HEK293 (cell line): ENCODE results near the gene GNPDA2.

Experiments used
- CTCF ChIA-PET: fragments of 350-600 bp; formaldehyde crosslinking; extraction: SDS; loops from one replicate; lab custom pipeline; 2021; ENCODE audit warnings: antibody characterized with exemption; lab: Yijun Ruan, JAX
- POLR2A ChIA-PET: fragments of 300-600 bp; formaldehyde crosslinking; extraction: SDS; loops from one replicate; lab custom pipeline; 2020; ENCODE audit warnings: antibody characterized with exemption, inconsistent platforms; lab: Yijun Ruan, JAX
- H3K27ac ChIP-seq: fragments of 200-500 bp; sonication (Bioruptor generic); 2 replicates; pipeline ENCODE4 v1.5.1; 2014; ENCODE audit warnings: low read depth, low read length, control low read depth, inconsistent platforms; ENCODE audit errors: extremely low read depth
- H3K36me3 ChIP-seq, 2 experiments: fragments of 200-500 bp in 1 of 2; sonication (Bioruptor generic) in 1 of 2; 1 replicate in 1 of 2; 2 replicates in 1 of 2; pipeline ENCODE4 v1.5.1; 2014 to 2017; ENCODE audit warnings: inconsistent platforms in 2 of 2, low read length in 2 of 2; ENCODE audit not compliant: control insufficient read depth in 2 of 2, insufficient read depth in 1 of 2
- H3K4me1 ChIP-seq: fragments of 200-500 bp; sonication (Bioruptor generic); 2 replicates; pipeline ENCODE4 v1.5.1; 2014; ENCODE audit warnings: mild to moderate bottlenecking, low read length, inconsistent platforms; ENCODE audit not compliant: control insufficient read depth, insufficient read depth
- H3K4me3 ChIP-seq: 2 replicates; pipeline ENCODE4 v1.5.1; 2011; ENCODE audit warnings: low read depth, mild to moderate bottlenecking, control low read depth, low read length, moderate library complexity
- H3K9me3 ChIP-seq: fragments of 200-500 bp; sonication (Bioruptor generic); 2 replicates; pipeline ENCODE4 v1.5.1; 2014; ENCODE audit warnings: low read depth, low read length, inconsistent platforms; ENCODE audit not compliant: control insufficient read depth, insufficient read depth
- MYNN ChIP-seq: fragments of 450-650 bp; formaldehyde crosslinking; IDR thresholded peaks from 2 replicates; pipeline ENCODE4 v1.5.1; 2016; ENCODE audit warnings: missing biosample characterization, missing genetic modification characterization, borderline replicate concordance
- OSR2 ChIP-seq: fragments of 450-650 bp; formaldehyde crosslinking; IDR thresholded peaks from 2 replicates; pipeline ENCODE4 v1.5.1; 2016; ENCODE audit warnings: missing biosample characterization, missing genetic modification characterization
- OVOL3 ChIP-seq: fragments of 450-650 bp; formaldehyde crosslinking; IDR thresholded peaks from 2 replicates; pipeline ENCODE4 v1.5.1; 2016; ENCODE audit warnings: missing biosample characterization, missing genetic modification characterization
- REPIN1 ChIP-seq: fragments of 450-650 bp; formaldehyde crosslinking; IDR thresholded peaks from 2 replicates; pipeline ENCODE4 v1.5.1; 2017; ENCODE audit warnings: missing biosample characterization, missing genetic modification characterization, low read depth
- WT1 ChIP-seq: fragments of 450-650 bp; formaldehyde crosslinking; IDR thresholded peaks from 2 replicates; pipeline ENCODE4 v1.5.1; 2016; ENCODE audit warnings: missing biosample characterization, missing genetic modification characterization
- ZFP41 ChIP-seq: fragments of 450-650 bp; formaldehyde crosslinking; IDR thresholded peaks from 2 replicates; pipeline ENCODE4 v1.5.1; 2016; ENCODE audit warnings: missing biosample characterization, missing genetic modification characterization, borderline replicate concordance
- ZNF10 ChIP-seq: fragments of 450-650 bp; formaldehyde crosslinking; IDR thresholded peaks from 2 replicates; pipeline ENCODE4 v1.5.1; 2017; ENCODE audit warnings: missing biosample characterization, missing genetic modification characterization
- ZNF121 ChIP-seq: fragments of 450-650 bp; formaldehyde crosslinking; IDR thresholded peaks from 2 replicates; pipeline ENCODE4 v1.5.1; 2016; ENCODE audit warnings: missing biosample characterization, missing genetic modification characterization
- ZNF311 ChIP-seq: fragments of 450-650 bp; formaldehyde crosslinking; IDR thresholded peaks from 2 replicates; pipeline ENCODE4 v1.5.1; 2017; ENCODE audit warnings: missing biosample characterization, missing genetic modification characterization, borderline replicate concordance
- ZNF426 ChIP-seq: fragments of 450-650 bp; formaldehyde crosslinking; IDR thresholded peaks from 2 replicates; pipeline ENCODE4 v1.5.1; 2017; ENCODE audit warnings: missing biosample characterization, missing genetic modification characterization, mild to moderate bottlenecking, inconsistent platforms, moderate library complexity
- ZNF530 ChIP-seq: fragments of 450-650 bp; formaldehyde crosslinking; IDR thresholded peaks from 2 replicates; pipeline ENCODE4 v1.5.1; 2016; ENCODE audit warnings: low read depth, missing biosample characterization, missing genetic modification characterization
- ZNF596 ChIP-seq: fragments of 450-650 bp; IDR thresholded peaks from 2 replicates; pipeline ENCODE4 v1.5.0; 2018; ENCODE audit warnings: missing biosample characterization, mild to moderate bottlenecking, missing genetic modification characterization, moderate library complexity
- ZNF626 ChIP-seq: fragments of 450-650 bp; sonication (Bioruptor Pico); formaldehyde crosslinking; IDR thresholded peaks from 2 replicates; pipeline ENCODE4 v1.5.1; 2018; ENCODE audit warnings: missing biosample characterization, missing genetic modification characterization, inconsistent platforms
- ZNF791 ChIP-seq: fragments of 450-650 bp; formaldehyde crosslinking; IDR thresholded peaks from 2 replicates; pipeline ENCODE4 v1.5.1; 2016; ENCODE audit warnings: missing biosample characterization, missing genetic modification characterization
- TF ChIP-seq, protein P1 (sequence below): fragments of 450-650 bp; formaldehyde crosslinking; IDR thresholded peaks from 2 replicates; pipeline ENCODE4 v1.5.1; 2016; ENCODE audit warnings: missing biosample characterization, missing genetic modification characterization, borderline replicate concordance
- TF ChIP-seq, protein P2 (sequence below): fragments of 450-650 bp; formaldehyde crosslinking; IDR thresholded peaks from 2 replicates; pipeline ENCODE4 v1.5.1; 2017; ENCODE audit warnings: missing biosample characterization, missing genetic modification characterization
- TF ChIP-seq, protein P3 (sequence below): fragments of 450-650 bp; formaldehyde crosslinking; IDR thresholded peaks from 2 replicates; pipeline ENCODE4 v1.5.1; 2016; ENCODE audit warnings: missing biosample characterization, missing genetic modification characterization
- TF ChIP-seq, protein P4 (sequence below): fragments of 450-650 bp; formaldehyde crosslinking; IDR thresholded peaks from 2 replicates; pipeline ENCODE4 v1.5.1; 2016; ENCODE audit warnings: missing biosample characterization, missing genetic modification characterization

The GNPDA2 gene

DNA sequence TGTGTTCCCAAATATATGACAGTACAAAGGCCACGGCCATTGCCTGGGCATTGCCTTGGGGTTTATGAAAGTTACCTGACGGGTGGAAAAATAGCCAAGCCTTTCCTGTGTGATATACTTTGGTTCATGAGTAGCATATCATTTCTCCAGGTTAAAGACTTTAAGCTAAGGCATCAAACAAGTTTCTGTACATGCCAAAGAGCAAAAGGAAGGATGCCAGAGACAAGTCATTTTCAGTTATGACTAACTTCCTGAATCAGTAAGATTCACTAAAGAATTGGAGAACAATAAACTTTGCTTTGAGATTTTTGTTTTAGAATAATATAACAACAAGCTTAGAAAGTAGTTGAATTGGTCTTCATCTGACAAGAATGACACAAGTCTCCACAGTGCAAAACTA is 57.8 kb downstream of the GNPDA2 start (continued):
- TF ChIP-seq, protein P1, sequence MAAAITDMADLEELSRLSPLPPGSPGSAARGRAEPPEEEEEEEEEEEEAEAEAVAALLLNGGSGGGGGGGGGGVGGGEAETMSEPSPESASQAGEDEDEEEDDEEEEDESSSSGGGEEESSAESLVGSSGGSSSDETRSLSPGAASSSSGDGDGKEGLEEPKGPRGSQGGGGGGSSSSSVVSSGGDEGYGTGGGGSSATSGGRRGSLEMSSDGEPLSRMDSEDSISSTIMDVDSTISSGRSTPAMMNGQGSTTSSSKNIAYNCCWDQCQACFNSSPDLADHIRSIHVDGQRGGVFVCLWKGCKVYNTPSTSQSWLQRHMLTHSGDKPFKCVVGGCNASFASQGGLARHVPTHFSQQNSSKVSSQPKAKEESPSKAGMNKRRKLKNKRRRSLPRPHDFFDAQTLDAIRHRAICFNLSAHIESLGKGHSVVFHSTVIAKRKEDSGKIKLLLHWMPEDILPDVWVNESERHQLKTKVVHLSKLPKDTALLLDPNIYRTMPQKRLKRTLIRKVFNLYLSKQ (tag by site-specific recombination): no peak
- TF ChIP-seq ZNF626 (tag by site-specific recombination) (no peak), ZFP41 (tag by site-specific recombination) (no peak), ZNF311 (tag by site-specific recombination) (no peak), ZNF530 (tag by site-specific recombination) (no peak), ZNF121 (tag by site-specific recombination) (no peak)
- TF ChIP-seq, protein P2, sequence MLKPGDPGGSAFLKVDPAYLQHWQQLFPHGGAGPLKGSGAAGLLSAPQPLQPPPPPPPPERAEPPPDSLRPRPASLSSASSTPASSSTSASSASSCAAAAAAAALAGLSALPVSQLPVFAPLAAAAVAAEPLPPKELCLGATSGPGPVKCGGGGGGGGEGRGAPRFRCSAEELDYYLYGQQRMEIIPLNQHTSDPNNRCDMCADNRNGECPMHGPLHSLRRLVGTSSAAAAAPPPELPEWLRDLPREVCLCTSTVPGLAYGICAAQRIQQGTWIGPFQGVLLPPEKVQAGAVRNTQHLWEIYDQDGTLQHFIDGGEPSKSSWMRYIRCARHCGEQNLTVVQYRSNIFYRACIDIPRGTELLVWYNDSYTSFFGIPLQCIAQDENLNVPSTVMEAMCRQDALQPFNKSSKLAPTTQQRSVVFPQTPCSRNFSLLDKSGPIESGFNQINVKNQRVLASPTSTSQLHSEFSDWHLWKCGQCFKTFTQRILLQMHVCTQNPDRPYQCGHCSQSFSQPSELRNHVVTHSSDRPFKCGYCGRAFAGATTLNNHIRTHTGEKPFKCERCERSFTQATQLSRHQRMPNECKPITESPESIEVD (tag by site-specific recombination): no peak
- TF ChIP-seq, all 188 proteins: peak for 0

DNA sequence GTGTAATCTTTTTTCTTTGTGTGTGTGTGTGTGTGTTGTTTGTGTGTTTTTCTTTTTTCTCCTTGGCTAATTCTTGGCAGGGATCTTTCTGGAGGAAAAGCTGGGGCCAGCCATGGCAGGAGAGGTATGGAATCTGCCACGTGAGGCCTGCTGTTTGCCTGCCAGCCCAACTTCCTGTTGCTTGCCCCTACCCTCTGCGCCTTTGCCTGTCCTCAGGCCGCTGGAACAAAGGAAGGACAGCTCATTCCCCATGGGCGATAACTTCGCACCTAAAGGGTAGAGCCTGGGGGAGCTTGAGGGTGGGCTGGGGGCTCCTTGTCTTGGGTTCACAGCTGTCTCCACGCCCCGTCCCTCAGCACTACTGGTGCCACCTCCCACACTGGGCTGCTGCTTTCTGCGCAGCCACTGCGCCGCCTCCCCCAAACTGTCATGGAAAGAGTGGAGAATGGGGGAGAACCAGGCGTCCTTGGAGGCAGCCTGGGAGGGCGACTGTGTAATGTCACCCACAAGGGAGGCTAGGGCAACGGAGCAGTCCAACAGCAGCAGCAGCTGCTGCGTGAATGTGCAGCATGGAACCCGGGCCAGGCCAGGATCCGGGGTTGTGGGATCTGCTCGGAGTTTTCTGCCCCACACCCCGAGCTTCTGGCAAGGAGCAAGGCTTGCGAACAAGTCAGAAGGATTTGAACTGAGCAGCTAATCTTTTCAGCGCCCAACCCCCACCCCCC is 62.7 kb downstream of the GNPDA2 start:
- POLR2A ChIA-PET: no interaction called here
- no peak overlapping the region for H3K27ac ChIP-seq
- CTCF ChIA-PET: no interaction called here
- no peaks in the 10 kb centered on the region for H3K36me3 ChIP-seq
- H3K9me3 ChIP-seq: no peaks in the 10 kb centered on the region
- H3K4me3 ChIP-seq: no peak overlapping the region
- TF ChIP-seq REPIN1: no peak
- TF ChIP-seq, protein P2 (tag by site-specific recombination): no peak
- TF ChIP-seq OVOL3 (tag by site-specific recombination): no peak
- TF ChIP-seq ZNF530 (tag by site-specific recombination): no peak
- no peak for TF ChIP-seq ZNF791 (tag by site-specific recombination)
- TF ChIP-seq, protein P3, sequence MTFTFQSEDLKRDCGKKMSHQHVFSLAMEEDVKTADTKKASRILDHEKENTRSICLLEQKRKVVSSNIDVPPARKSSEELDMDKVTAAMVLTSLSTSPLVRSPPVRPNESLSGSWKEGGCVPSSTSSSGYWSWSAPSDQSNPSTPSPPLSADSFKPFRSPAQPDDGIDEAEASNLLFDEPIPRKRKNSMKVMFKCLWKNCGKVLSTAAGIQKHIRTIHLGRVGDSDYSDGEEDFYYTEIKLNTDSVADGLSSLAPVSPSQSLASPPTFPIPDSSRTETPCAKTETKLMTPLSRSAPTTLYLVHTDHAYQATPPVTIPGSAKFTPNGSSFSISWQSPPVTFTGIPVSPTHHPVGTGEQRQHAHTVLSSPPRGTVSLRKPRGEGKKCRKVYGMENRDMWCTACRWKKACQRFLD (tag by site-specific recombination): no peak
- no peak for TF ChIP-seq ZNF426
- TF ChIP-seq MYNN (tag by site-specific recombination): no peak
- no peak for TF ChIP-seq ZNF10 (tag by site-specific recombination)
- no peak for TF ChIP-seq WT1 (tag by site-specific recombination)
- TF ChIP-seq, protein P4, sequence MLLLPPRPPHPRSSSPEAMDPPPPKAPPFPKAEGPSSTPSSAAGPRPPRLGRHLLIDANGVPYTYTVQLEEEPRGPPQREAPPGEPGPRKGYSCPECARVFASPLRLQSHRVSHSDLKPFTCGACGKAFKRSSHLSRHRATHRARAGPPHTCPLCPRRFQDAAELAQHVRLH (tag by site-specific recombination): no peak
- TF ChIP-seq OSR2: no peak
- TF ChIP-seq ZNF596 (tag by site-specific recombination): no peak
- TF ChIP-seq ZNF311 (tag by site-specific recombination): no peak
- H3K4me1 ChIP-seq: no peaks in the 10 kb centered on the region
